ENCODE data around the gene PRDX1. TPM values are rescaled to one million over a fixed set of nuclear protein-coding genes. Genes with fewer than 3 reads are reported as not detected.

PRDX1 gene
- total RNA-seq, 1 experiment from 2014 or later, result 507 TPM

GRCh38 chr1:45465277-45465676 is 56.4 kb downstream of the PRDX1 start:
- DNase-seq (ENCODE audit: low read depth), result no peak

Other genes starting within 250 kb of the PRDX1 start
- 0.23 and 0.51 TPM in 2 replicates for gene HPDL, start 195.0 kb downstream of the PRDX1 start, total RNA-seq (2014; rRNA removed)
- 24.1 and 28.3 TPM in 2 replicates for gene TOE1, start 181.7 kb downstream of the PRDX1 start, total RNA-seq (2014; rRNA removed)
- 25.1 and 29.3 TPM in 2 replicates for gene MUTYH, start 181.4 kb downstream of the PRDX1 start, total RNA-seq (2014; rRNA removed)
- gene TESK2, start 30.7 kb downstream of the PRDX1 start, total RNA-seq (2014; rRNA removed), result 0.77 and 1.3 TPM in 2 replicates
- gene CCDC163, start 21.8 kb downstream of the PRDX1 start, total RNA-seq (2014; rRNA removed), result 1.1 and 1.6 TPM in 2 replicates
- gene MMACHC, start 21.6 kb downstream of the PRDX1 start, total RNA-seq (2014; rRNA removed), result 7.2 and 8.4 TPM in 2 replicates
- gene AKR1A1, start 28.9 kb upstream of the PRDX1 start, total RNA-seq (2014; rRNA removed), result 64.3 and 67.5 TPM in 2 replicates
- gene NASP, start 62.2 kb upstream of the PRDX1 start, total RNA-seq (2014; rRNA removed), result 112 and 123 TPM in 2 replicates
- gene CCDC17, start 102.2 kb upstream of the PRDX1 start, total RNA-seq (2014; rRNA removed), result 0.58 and 0.98 TPM in 2 replicates
- 110 and 116 TPM in 2 replicates for gene GPBP1L1, start 164.6 kb upstream of the PRDX1 start, total RNA-seq (2014; rRNA removed)
- gene TMEM69, start 166.3 kb upstream of the PRDX1 start, total RNA-seq (2014; rRNA removed), result 22.3 and 29.6 TPM in 2 replicates
- gene IPP, start 228.8 kb upstream of the PRDX1 start, total RNA-seq (2014; rRNA removed), result 10.8 and 11.5 TPM in 2 replicates

Measured in LHCN-M2 (cell line).